Measurements from ENCODE around the gene FRK. TPM values are rescaled to one million over a fixed set of nuclear protein-coding genes. Genes with fewer than 3 reads are reported as not detected.

FRK gene, protein sequence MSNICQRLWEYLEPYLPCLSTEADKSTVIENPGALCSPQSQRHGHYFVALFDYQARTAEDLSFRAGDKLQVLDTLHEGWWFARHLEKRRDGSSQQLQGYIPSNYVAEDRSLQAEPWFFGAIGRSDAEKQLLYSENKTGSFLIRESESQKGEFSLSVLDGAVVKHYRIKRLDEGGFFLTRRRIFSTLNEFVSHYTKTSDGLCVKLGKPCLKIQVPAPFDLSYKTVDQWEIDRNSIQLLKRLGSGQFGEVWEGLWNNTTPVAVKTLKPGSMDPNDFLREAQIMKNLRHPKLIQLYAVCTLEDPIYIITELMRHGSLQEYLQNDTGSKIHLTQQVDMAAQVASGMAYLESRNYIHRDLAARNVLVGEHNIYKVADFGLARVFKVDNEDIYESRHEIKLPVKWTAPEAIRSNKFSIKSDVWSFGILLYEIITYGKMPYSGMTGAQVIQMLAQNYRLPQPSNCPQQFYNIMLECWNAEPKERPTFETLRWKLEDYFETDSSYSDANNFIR
- total RNA-seq, result 8.4 TPM

DNA sequence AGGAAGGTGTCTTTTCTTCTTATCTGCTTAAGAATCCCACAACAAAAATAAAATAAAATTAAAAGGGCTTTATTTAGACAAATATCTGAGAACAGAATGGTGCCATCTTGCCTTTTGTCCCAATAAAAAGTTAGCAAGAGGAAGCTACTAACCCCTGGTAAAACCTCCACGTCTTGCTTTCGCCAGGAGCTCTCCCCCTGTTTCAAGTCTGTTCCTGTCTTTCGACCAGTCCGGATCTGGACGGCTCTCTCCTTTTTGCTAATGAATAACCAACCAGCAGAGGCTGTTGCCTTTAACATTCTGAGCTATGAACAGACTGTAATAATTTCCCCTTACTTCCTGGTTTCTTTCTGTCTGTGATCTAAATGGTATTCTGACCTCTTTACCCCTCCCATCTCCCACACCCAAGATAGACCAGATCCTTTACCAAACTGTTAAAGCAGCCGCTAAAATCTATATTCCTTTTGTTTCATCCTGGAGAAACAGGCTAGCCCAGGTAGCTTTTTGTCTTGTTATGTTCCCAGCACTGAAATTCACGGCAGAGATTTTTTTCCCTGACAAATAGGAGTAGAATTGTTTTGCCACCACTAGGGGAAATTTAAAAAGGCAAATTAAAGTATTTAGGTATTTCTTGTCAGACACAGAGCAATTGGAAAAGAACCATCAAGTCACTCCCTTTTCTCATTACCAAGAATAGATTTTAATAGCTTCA, at the start of gene FRK:
FRK (minus strand) TSS at position 320 of the 712 bp plus-strand sequence. CDS start 580 bp downstream, outside the sequence.
- H3K9me3 ChIP-seq, result no peaks in the 10 kb centered on the region
- peak in 1 of 2 donors; percentile 82 for DNase-seq (ENCODE audit: low spot score in 2 of 2)
- peaks cover 0 to 9% of the 10 kb centered on the region in 2 donors for H3K4me1 ChIP-seq
- H3K27me3 ChIP-seq, result no peaks in the 10 kb centered on the region
- intact Hi-C loops (cut with DNase I), result loop anchor here (2.0 kb wide), 2 partner anchors 28 to 50 kb away; no protein-coding TSS in a partner anchor
- peak within 1 kb of the TSS; percentile 84 to 85 for H3K27ac ChIP-seq
- TF ChIP-seq, protein P1, sequence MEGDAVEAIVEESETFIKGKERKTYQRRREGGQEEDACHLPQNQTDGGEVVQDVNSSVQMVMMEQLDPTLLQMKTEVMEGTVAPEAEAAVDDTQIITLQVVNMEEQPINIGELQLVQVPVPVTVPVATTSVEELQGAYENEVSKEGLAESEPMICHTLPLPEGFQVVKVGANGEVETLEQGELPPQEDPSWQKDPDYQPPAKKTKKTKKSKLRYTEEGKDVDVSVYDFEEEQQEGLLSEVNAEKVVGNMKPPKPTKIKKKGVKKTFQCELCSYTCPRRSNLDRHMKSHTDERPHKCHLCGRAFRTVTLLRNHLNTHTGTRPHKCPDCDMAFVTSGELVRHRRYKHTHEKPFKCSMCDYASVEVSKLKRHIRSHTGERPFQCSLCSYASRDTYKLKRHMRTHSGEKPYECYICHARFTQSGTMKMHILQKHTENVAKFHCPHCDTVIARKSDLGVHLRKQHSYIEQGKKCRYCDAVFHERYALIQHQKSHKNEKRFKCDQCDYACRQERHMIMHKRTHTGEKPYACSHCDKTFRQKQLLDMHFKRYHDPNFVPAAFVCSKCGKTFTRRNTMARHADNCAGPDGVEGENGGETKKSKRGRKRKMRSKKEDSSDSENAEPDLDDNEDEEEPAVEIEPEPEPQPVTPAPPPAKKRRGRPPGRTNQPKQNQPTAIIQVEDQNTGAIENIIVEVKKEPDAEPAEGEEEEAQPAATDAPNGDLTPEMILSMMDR (IDR thresholded peaks at IDR 0.05), result peak in 2 of 3 experiments; percentile 32 to 50
- H3K4me3 ChIP-seq, result peak within 1 kb of the TSS; percentile 50 to 85
- H3K36me3 ChIP-seq, result no peaks in the 10 kb centered on the region

DNA sequence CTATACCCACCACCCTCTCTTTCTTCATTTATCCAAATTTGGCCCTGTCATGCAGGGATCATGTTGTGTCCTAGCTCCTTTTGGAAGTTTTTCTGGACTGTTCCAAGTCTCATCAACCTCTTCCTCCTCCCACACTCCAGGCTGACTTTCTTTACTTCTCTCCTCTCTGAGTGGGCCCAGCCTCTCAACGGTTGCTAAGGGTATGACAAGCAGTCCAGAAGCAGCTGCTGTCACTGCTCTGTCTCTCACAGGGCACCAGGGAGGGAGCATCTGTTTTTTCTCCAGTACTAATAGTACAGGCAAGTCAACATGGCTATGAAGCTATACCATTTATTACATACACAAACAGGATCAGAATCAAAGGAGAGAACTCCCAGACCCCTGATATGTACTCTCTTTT, 48.1 kb upstream of the FRK start:
- Histone ChIP-seq H3K4me3 (no peak overlapping the region), H3K4me1 (peaks cover 0 to 18% of the 10 kb centered on the region in 2 donors), H3K9me3 (no peaks in the 10 kb centered on the region), H3K36me3 (peaks cover 38 to 48% of the 10 kb centered on the region in 2 donors), H3K27me3 (no peaks in the 10 kb centered on the region), H3K27ac (no peak overlapping the region)
- intact Hi-C loops (cut with DNase I), result loop anchor here (10.0 kb wide), 1 partner anchor 174 kb away; no protein-coding TSS in a partner anchor
- no peak for DNase-seq (ENCODE audit: low spot score in 2 of 2)
- TF ChIP-seq, protein P1 (IDR thresholded peaks at IDR 0.05), result no peak

DNA sequence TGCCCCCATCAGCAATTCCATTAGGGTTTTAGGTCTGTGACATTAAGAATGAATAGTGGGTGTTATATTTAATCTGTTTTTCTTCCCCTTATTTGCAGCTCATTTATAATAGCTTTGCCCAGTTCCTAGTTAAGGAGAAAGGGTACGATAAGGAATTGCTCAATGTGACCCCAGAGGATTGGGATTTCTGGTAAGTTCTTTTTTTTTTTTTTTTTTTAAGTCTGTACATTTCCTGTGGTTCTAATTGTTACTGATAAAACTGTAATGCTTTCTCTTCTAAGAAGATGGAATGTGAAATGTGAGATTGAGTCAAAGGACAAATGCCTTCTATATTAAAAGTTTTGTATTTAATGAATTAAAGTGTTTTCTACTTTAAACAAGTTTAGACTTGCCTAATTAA, 45.5 kb upstream of the FRK start:
- H3K9me3 ChIP-seq, result no peaks in the 10 kb centered on the region
- TF ChIP-seq, protein P1 (IDR thresholded peaks at IDR 0.05), result no peak
- intact Hi-C loops (cut with DNase I), result loop anchor here (10.0 kb wide), 1 partner anchor 171 kb away; no protein-coding TSS in a partner anchor
- DNase-seq (ENCODE audit: low spot score in 2 of 2), result no peak
- H3K36me3 ChIP-seq, result peaks cover 15 to 27% of the 10 kb centered on the region in 2 donors
- no peak overlapping the region for H3K27ac ChIP-seq
- H3K27me3 ChIP-seq, result no peaks in the 10 kb centered on the region
- peaks cover 9 to 30% of the 10 kb centered on the region in 2 donors for H3K4me1 ChIP-seq
- H3K4me3 ChIP-seq, result no peak overlapping the region

DNA sequence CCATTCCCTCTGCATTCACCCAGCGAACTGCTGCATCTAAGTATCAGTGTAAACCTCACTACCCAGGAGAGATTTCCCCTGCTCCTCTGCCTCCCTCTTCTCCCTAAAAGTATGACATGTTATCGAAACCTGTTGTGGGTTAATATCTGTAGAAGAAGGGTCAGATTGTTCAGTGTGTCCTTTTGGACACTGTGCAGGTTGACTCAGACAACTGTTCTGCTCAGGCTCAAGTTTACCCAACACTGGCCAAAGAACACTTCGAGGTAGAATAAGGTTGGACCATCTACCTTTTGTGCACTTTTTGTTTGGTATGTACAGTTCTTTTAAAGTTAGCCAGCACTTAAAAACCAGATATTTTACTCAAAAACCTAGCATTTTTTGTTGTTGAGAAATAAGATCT, 44.6 kb upstream of the FRK start:
- TF ChIP-seq, protein P1 (IDR thresholded peaks at IDR 0.05), result no peak
- H3K27me3 ChIP-seq, result no peaks in the 10 kb centered on the region
- no peak overlapping the region for H3K27ac ChIP-seq
- H3K4me1 ChIP-seq, result peaks cover 9 to 30% of the 10 kb centered on the region in 2 donors
- intact Hi-C loops (cut with DNase I), result loop anchor here (10.0 kb wide), 1 partner anchor 170 kb away; no protein-coding TSS in a partner anchor
- peaks cover 6 to 18% of the 10 kb centered on the region in 2 donors for H3K36me3 ChIP-seq
- no peak for DNase-seq (ENCODE audit: low spot score in 2 of 2)
- no peak overlapping the region for H3K4me3 ChIP-seq
- no peaks in the 10 kb centered on the region for H3K9me3 ChIP-seq

DNA sequence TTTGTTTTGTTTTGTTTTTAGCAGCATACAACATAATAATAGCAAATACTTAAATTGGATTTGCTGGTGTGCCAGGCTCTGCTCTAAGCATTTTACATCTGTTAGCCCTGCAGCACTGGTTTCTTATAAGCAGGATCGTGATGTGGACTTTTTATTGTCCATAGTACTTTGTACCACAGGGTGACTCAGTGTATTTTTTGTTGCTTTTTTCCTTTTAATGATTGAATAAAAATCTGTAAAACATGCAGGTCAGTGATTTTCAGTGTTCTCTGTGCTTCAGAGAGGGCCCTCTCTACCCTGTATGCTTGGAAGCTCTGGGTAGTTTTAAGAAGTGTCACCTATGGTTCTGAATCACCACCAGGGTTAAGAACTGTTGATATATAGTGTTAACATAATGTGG, 43.9 kb upstream of the FRK start:
- intact Hi-C loops (cut with DNase I), result loop anchor here (10.0 kb wide), 1 partner anchor 170 kb away; no protein-coding TSS in a partner anchor
- no peaks in the 10 kb centered on the region for H3K9me3 ChIP-seq
- no peak overlapping the region for H3K4me3 ChIP-seq
- TF ChIP-seq, protein P1 (IDR thresholded peaks at IDR 0.05), result no peak
- H3K27ac ChIP-seq, result no peak overlapping the region
- H3K27me3 ChIP-seq, result no peaks in the 10 kb centered on the region
- no peak for DNase-seq (ENCODE audit: low spot score in 2 of 2)
- H3K36me3 ChIP-seq, result peaks cover 0 to 12% of the 10 kb centered on the region in 2 donors
- peaks cover 9 to 31% of the 10 kb centered on the region in 2 donors for H3K4me1 ChIP-seq
